Stomach (tissue), 4 donors: ENCODE measurements around the gene TPX2.

Source experiments
- CTCF ChIP-seq, 7 experiments: fragments of 450-650 bp in 4 of 7; fragments of 200-600 bp in 3 of 7; sonication (generic) in 3 of 7; IDR thresholded peaks; one replicate each; pipeline ENCODE4 v1.5.1; 2016 to 2019; ENCODE audit warnings: antibody characterized with exemption in 7 of 7, control low read depth in 2 of 7, mild to moderate bottlenecking in 1 of 7
- POLR2A ChIP-seq, 4 donors: fragments of 450-650 bp; IDR thresholded peaks; one replicate each; pipeline ENCODE4 v1.6.1; 2016; ENCODE audit warnings: antibody characterized with exemption in 4 of 4, control low read depth in 2 of 4, mild to moderate bottlenecking in 1 of 4, moderate library complexity in 1 of 4
- POLR2AphosphoS5 ChIP-seq, 3 donors: sonication (generic); formaldehyde crosslinking; IDR thresholded peaks; one replicate each; pipeline ENCODE4 v1.6.1; 2016; ENCODE audit warnings: antibody characterized with exemption in 3 of 3

DNA sequence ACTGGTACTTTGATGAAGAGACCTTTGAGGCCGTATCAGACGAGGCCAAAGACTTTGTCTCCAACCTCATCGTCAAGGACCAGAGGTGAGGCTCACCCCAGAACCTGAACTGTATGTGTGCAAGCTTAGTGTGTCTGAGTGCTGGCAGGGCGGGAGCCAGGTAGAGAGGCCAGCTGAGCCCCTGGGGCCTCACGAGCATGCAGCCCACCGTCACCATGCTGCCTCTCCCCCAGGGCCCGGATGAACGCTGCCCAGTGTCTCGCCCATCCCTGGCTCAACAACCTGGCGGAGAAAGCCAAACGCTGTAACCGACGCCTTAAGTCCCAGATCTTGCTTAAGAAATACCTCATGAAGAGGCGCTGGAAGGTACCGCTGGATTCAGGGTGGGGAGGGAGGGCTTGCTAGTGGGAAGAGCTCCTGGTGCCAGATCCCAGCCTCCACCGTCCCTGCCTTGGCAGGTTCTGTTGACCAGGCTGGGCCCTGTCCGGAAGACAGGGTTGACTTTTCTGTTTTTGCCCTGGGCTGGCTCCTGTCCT lies 92.7 kb downstream of the TPX2 start:
- TF ChIP-seq CTCF (IDR thresholded peaks at IDR 0.05) = no peak
- TF ChIP-seq POLR2A (IDR thresholded peaks at IDR 0.05) = no peak
- no peak for TF ChIP-seq POLR2AphosphoS5 (IDR thresholded peaks at IDR 0.05)
